Osteoblast (primary cell): ENCODE results near the gene TMEM244. TPM values are rescaled to one million over a fixed set of nuclear protein-coding genes. Genes with fewer than 3 reads are reported as not detected.

Experiments
- DNase-seq: peaks from one replicate; pipeline ENCODE4 v3.0.0; 2011; ENCODE audit warnings: low spot score, mixed read lengths; ENCODE audit not compliant: insufficient read length; ENCODE audit errors: missing footprints
- H2AFZ ChIP-seq: 2 replicates; pipeline ENCODE4 v1.6.0; 2011; ENCODE audit warnings: mild to moderate bottlenecking, low read length
- H3K27ac ChIP-seq: 2 replicates; pipeline ENCODE4 v1.5.1; 2011; ENCODE audit warnings: mild to moderate bottlenecking, low read depth, low read length, moderate library complexity
- H3K27me3 ChIP-seq: 2 replicates; pipeline ENCODE4 v1.6.0; 2012; ENCODE audit warnings: mild to moderate bottlenecking, control low read depth, inconsistent platforms, low read length, moderate library complexity; ENCODE audit not compliant: insufficient read depth
- H3K36me3 ChIP-seq: 2 replicates; pipeline ENCODE4 v1.5.1; 2011; ENCODE audit warnings: mild to moderate bottlenecking, low read length, control low read depth, moderate library complexity; ENCODE audit not compliant: insufficient read depth
- H3K4me1 ChIP-seq: 2 replicates; pipeline ENCODE4 v1.5.1; 2011; ENCODE audit warnings: mild to moderate bottlenecking, low read length, control low read depth, moderate library complexity; ENCODE audit not compliant: insufficient read depth
- H3K4me2 ChIP-seq: 2 replicates; pipeline ENCODE4 v1.6.0; 2011; ENCODE audit warnings: mild to moderate bottlenecking, low read length; ENCODE audit not compliant: insufficient read depth
- H3K4me3 ChIP-seq: fragments of 200-600 bp; sonication (generic); 3 replicates; pipeline ENCODE4 v1.5.1; 2012; ENCODE audit warnings: mild to moderate bottlenecking, low read length, inconsistent platforms; ENCODE audit not compliant: insufficient read depth
- H3K79me2 ChIP-seq: 2 replicates; pipeline ENCODE4 v1.6.0; 2012; ENCODE audit warnings: mild to moderate bottlenecking, low read length, control low read depth, inconsistent platforms; ENCODE audit not compliant: insufficient read depth
- H3K9me3 ChIP-seq: 2 replicates; pipeline ENCODE4 v1.5.1; 2011; ENCODE audit warnings: low read depth, low read length, control low read depth
- H4K20me1 ChIP-seq: 2 replicates; pipeline ENCODE4 v1.6.0; 2012; ENCODE audit warnings: mild to moderate bottlenecking, low read length, control low read depth; ENCODE audit not compliant: insufficient read depth
- CTCF ChIP-seq: IDR thresholded peaks from 2 replicates; pipeline ENCODE4 v1.5.1; 2011; ENCODE audit warnings: mild to moderate bottlenecking, low read depth, low read length, moderate library complexity; ENCODE audit errors: extremely low read depth
- total RNA-seq: library from RNA; depleted of rRNA; stranded (reverse); fragments of >200 nt; gene quantifications from 2 replicates; pipeline ENCODE4 v1.2.3, GENCODE V29; 2012

The TMEM244 gene
- total RNA-seq, 1 donor = not detected

- H3K9me3 ChIP-seq = no peaks in the 10 kb centered on the region
- H3K4me3 ChIP-seq = no peak overlapping the region
- TF ChIP-seq CTCF = no peak
- H4K20me1 ChIP-seq = no peaks in the 10 kb centered on the region
- no peaks in the 10 kb centered on the region for H3K27me3 ChIP-seq
- no peak overlapping the region for H3K4me2 ChIP-seq
- H3K36me3 ChIP-seq = no peaks in the 10 kb centered on the region
- no peak overlapping the region for H3K27ac ChIP-seq
- no peaks in the 10 kb centered on the region for H3K79me2 ChIP-seq
- no peak overlapping the region for H2AFZ ChIP-seq
- no peaks in the 10 kb centered on the region for H3K4me1 ChIP-seq
- no peak for DNase-seq
Observed at GRCh38 chr6:129867403-129867802, 6.3 kb upstream of the TMEM244 start.

DNA sequence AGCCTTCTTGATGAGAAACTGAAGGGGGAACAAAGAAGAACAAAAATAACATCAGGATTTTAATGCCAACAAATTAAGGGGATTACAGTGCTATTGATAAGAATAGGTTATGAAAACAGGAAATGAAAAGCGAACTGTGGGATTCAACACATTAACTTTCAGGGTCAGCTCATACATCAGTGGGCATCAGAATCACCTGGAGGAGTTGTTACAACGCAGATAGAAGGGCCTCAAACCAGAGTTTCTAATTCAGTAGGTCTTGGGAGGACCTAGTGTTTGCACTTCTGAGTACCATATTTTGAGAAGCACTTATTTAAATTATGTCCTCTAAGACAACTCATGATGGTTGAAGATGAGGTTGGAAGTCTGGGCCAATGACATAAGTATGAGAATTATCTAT lies 5.6 kb upstream of the TMEM244 start:
- no peaks in the 10 kb centered on the region for H4K20me1 ChIP-seq

GRCh38 chr6:129866256-129866655 lies 5.1 kb upstream of the TMEM244 start:
- Histone ChIP-seq H3K27ac (no peak overlapping the region), H3K36me3 (no peaks in the 10 kb centered on the region), H4K20me1 (no peaks in the 10 kb centered on the region), H2AFZ (no peak overlapping the region), H3K79me2 (no peaks in the 10 kb centered on the region), H3K27me3 (no peaks in the 10 kb centered on the region), H3K4me3 (no peak overlapping the region), H3K4me1 (no peaks in the 10 kb centered on the region), H3K9me3 (no peaks in the 10 kb centered on the region), H3K4me2 (no peak overlapping the region)
- TF ChIP-seq CTCF = no peak
- no peak for DNase-seq

More for the DNA sequence above, 5.6 kb upstream of the TMEM244 start:
- H2AFZ ChIP-seq = no peak overlapping the region
- no peak for TF ChIP-seq CTCF
- no peaks in the 10 kb centered on the region for H3K36me3 ChIP-seq
- DNase-seq = no peak
- no peaks in the 10 kb centered on the region for H3K9me3 ChIP-seq
- no peaks in the 10 kb centered on the region for H3K4me1 ChIP-seq
- no peaks in the 10 kb centered on the region for H3K79me2 ChIP-seq
- no peak overlapping the region for H3K27ac ChIP-seq
- H3K4me2 ChIP-seq = no peak overlapping the region
- no peaks in the 10 kb centered on the region for H3K27me3 ChIP-seq
- no peak overlapping the region for H3K4me3 ChIP-seq

- Histone ChIP-seq H3K9me3 (no peaks in the 10 kb centered on the region), H3K4me3 (no peak overlapping the region), H3K36me3 (no peaks in the 10 kb centered on the region), H3K79me2 (no peaks in the 10 kb centered on the region), H3K4me2 (no peak overlapping the region), H2AFZ (no peak overlapping the region), H4K20me1 (no peaks in the 10 kb centered on the region), H3K27me3 (no peaks in the 10 kb centered on the region), H3K27ac (no peak overlapping the region), H3K4me1 (peaks cover 12% of the 10 kb centered on the region)
- TF ChIP-seq CTCF = no peak
- DNase-seq = no peak
Observed at GRCh38 chr6:129865013-129865412, 3.9 kb upstream of the TMEM244 start.
